ENCODE results near the gene SNORC. TPM values are rescaled to one million over a fixed set of nuclear protein-coding genes. Genes with fewer than 3 reads are reported as not detected.

SNORC gene
- total and polyA plus RNA-seq, 9 of the 15 experiments (the other 6 are each of a cell fraction or from before 2014, with no cell fraction given) = 0.14 to 2.5 (median 0.72) TPM; not detected in 2

GRCh38 chr2:232836934-232837333, 33.1 kb upstream of the SNORC start:
- no peak for TF ChIP-seq BCL6 (CRISPR knock-in tag; IDR thresholded peaks at IDR 0.05)
- TF ChIP-seq, protein P1, sequence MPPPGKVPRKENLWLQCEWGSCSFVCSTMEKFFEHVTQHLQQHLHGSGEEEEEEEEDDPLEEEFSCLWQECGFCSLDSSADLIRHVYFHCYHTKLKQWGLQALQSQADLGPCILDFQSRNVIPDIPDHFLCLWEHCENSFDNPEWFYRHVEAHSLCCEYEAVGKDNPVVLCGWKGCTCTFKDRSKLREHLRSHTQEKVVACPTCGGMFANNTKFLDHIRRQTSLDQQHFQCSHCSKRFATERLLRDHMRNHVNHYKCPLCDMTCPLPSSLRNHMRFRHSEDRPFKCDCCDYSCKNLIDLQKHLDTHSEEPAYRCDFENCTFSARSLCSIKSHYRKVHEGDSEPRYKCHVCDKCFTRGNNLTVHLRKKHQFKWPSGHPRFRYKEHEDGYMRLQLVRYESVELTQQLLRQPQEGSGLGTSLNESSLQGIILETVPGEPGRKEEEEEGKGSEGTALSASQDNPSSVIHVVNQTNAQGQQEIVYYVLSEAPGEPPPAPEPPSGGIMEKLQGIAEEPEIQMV (tag; conservative IDR thresholded peaks at IDR 0.05; ENCODE audit: low read depth) = no peak
- TF ChIP-seq BRCA1 (IDR thresholded peaks at IDR 0.05) = no peak
- no peak for TF ChIP-seq BRCA1 (CRISPR knock-in tag; IDR thresholded peaks at IDR 0.05)
- no peak for TF ChIP-seq MXI1 (IDR thresholded peaks at IDR 0.05; ENCODE audit: low read depth, low read length)
- no peak for TF ChIP-seq ZHX1 (conservative IDR thresholded peaks at IDR 0.05; ENCODE audit: low read length)
- no peak for TF ChIP-seq SREBF2 (CRISPR knock-in tag; IDR thresholded peaks at IDR 0.05)
- no peak for TF ChIP-seq RBM39 (optimal IDR thresholded peaks at IDR 0.05; ENCODE audit: low read depth, low read length)
- H2AFZ ChIP-seq (ENCODE audit: low read depth, low read length) = no peak overlapping the region
- 100% methylated on average over 2 of the region's 4 CpGs for WGBS (ENCODE audit: insufficient coverage, low coverage, missing lambda C conversion rate)
- H3K27ac ChIP-seq (ENCODE audit: extremely low read depth, low read depth, low read length) = no peak overlapping the region; the same call in 2 of the 3 replicates
- in situ Hi-C loops (cut with MboI) (no loop called here), intact Hi-C loops (cut with micrococcal nuclease) (loop anchor here (5.0 kb wide), 1 partner anchor 230 kb away; no protein-coding TSS in a partner anchor)
- H3K79me2 ChIP-seq (ENCODE audit: control insufficient read depth, insufficient read depth, low read length) = peaks cover 5% of the 10 kb centered on the region; the same call in 1 of the 3 replicates
- H3K9ac ChIP-seq (ENCODE audit: insufficient read depth in 1 of 2, low read depth in 2 of 2, low read length in 2 of 2) = no peak overlapping the region
- H3K4me2 ChIP-seq (ENCODE audit: insufficient read depth, low read length) = no peak overlapping the region
- DNase-seq (ENCODE audit: extremely low read depth in 1 of 4, low spot score in 3 of 4) = no peak
- no peak for ATAC-seq
- no peak overlapping the region for H3K4me3 ChIP-seq
- H3K27me3 ChIP-seq (ENCODE audit: control insufficient read depth in 2 of 2, insufficient read depth in 2 of 2, low read length in 2 of 2) = no peaks in the 10 kb centered on the region
- no TSS peak for BruUV-seq (replicated peaks)
- H3K4me1 ChIP-seq (replicated peaks in 1 of 2; ENCODE audit: control insufficient read depth in 2 of 2, insufficient read depth in 2 of 2, low read length in 2 of 2) = peaks cover 0 to 23% of the 10 kb centered on the region in 2 experiments; a peak in 4 of 5 replicates
- H4K20me1 ChIP-seq (replicated peaks; ENCODE audit: control insufficient read depth, insufficient read depth, low read length) = no peaks in the 10 kb centered on the region
- H3K36me3 ChIP-seq (ENCODE audit: control insufficient read depth, insufficient read depth, low read length) = peaks cover 76% of the 10 kb centered on the region; the same call in 2 of the 3 replicates
- no peaks in the 10 kb centered on the region for H3K9me3 ChIP-seq (replicated peaks; ENCODE audit: control insufficient read depth, insufficient read depth, low read depth, low read length)
- ChIA-PET POLR2A (no interaction called here), CTCF (ENCODE audit: low intra/inter-chr PET ratio) (no interaction called here)
- no peak for FAIRE-seq
- no peaks in the 10 kb centered on the region for H3K9me1 ChIP-seq (ENCODE audit: control insufficient read depth, insufficient read depth, low read length)
